Coronary artery (tissue), 2 donors: Measurements from ENCODE around the gene PARD3.

Experiments used
- DNase-seq: peaks from one replicate; pipeline ENCODE4 v3.0.0-alpha.2; 2017; ENCODE audit warnings: low spot score
- H3K27ac ChIP-seq, 2 donors: fragments of 200-600 bp; sonication (generic); one replicate each; pipeline ENCODE4 v1.5.1; 2016 to 2019
- H3K4me3 ChIP-seq: fragments of 200-600 bp; sonication (generic); 2 replicates; pipeline ENCODE4 v1.5.1; 2016; ENCODE audit warnings: mild to moderate bottlenecking, moderate library complexity
- CTCF ChIP-seq: fragments of 200-600 bp; sonication (generic); IDR thresholded peaks from one replicate; pipeline ENCODE4 v1.5.1; 2019; ENCODE audit warnings: antibody characterized with exemption

Gene PARD3

GRCh38 chr10:34570887-34571286 is 244.2 kb downstream of the PARD3 start:
- Histone ChIP-seq H3K4me3 (no peak overlapping the region), H3K27ac (no peak overlapping the region)
- no peak for TF ChIP-seq CTCF
- no peak for DNase-seq

- TF ChIP-seq CTCF: no peak
- DNase-seq: no peak
- no peak overlapping the region for H3K4me3 ChIP-seq
Observed at GRCh38 chr10:34567659-34568253, 247.3 kb downstream of the PARD3 start.

GRCh38 chr10:34565934-34566333 is 249.2 kb downstream of the PARD3 start:
- Histone ChIP-seq H3K27ac (no peak overlapping the region), H3K4me3 (no peak overlapping the region)
- no peak for TF ChIP-seq CTCF
- DNase-seq: no peak

More at GRCh38 chr10:34567659-34568253, 247.3 kb downstream of the PARD3 start:
- no peak overlapping the region for H3K27ac ChIP-seq

GRCh38 chr10:34558093-34558583 is 257.0 kb downstream of the PARD3 start:
- Histone ChIP-seq H3K27ac (no peak overlapping the region), H3K4me3 (no peak overlapping the region)
- no peak for TF ChIP-seq CTCF
- no peak for DNase-seq

- TF ChIP-seq CTCF: no peak
- Histone ChIP-seq H3K27ac (no peak overlapping the region), H3K4me3 (no peak overlapping the region)
- no peak for DNase-seq
Observed at GRCh38 chr10:34557173-34557572, 257.9 kb downstream of the PARD3 start.

- no peak for TF ChIP-seq CTCF
- H3K4me3 ChIP-seq: no peak overlapping the region
- DNase-seq: no peak
- no peak overlapping the region for H3K27ac ChIP-seq
Observed at GRCh38 chr10:34555653-34556052, 259.4 kb downstream of the PARD3 start.

GRCh38 chr10:34553747-34554146 is 261.3 kb downstream of the PARD3 start:
- DNase-seq: no peak
- no peak overlapping the region for H3K27ac ChIP-seq
- H3K4me3 ChIP-seq: no peak overlapping the region
- TF ChIP-seq CTCF: no peak
